CD8-positive, alpha-beta memory T cell (primary cell): ENCODE results near the gene CAMKK2. TPM values are rescaled to one million over a fixed set of nuclear protein-coding genes. Genes with fewer than 3 reads are reported as not detected.

Source experiments
- CTCF ChIA-PET: fragments of 350-600 bp; sonication (Branson Sonifier 250); formaldehyde crosslinking; loops from one replicate; lab custom pipeline; 2021; ENCODE audit warnings: antibody characterized with exemption; lab: Charles Lee
- POLR2A ChIA-PET: fragments of 350-600 bp; sonication (Branson Sonifier 250); formaldehyde crosslinking; loops from one replicate; lab custom pipeline; 2021; ENCODE audit warnings: antibody characterized with exemption; lab: Charles Lee
- DNase-seq, 5 donors: peaks; one replicate each; pipeline versions ENCODE4 v3.0.0 to v3.0.0-alpha.2; 2020 to 2022; ENCODE audit warnings: mixed read lengths in 1 of 5
- H3K27ac ChIP-seq: one replicate; pipeline ENCODE4 v1.7.0; 2013; ENCODE audit warnings: low read depth, mild to moderate bottlenecking, low read length, moderate library complexity
- H3K27me3 ChIP-seq: 2 replicates; pipeline ENCODE4 v1.7.0; 2013; ENCODE audit warnings: low read length, mild to moderate bottlenecking; ENCODE audit not compliant: insufficient read depth, poor library complexity, severe bottlenecking
- H3K36me3 ChIP-seq: 2 replicates; pipeline ENCODE4 v1.7.0; 2013; ENCODE audit warnings: mild to moderate bottlenecking, low read length, moderate library complexity; ENCODE audit not compliant: insufficient read depth
- H3K4me1 ChIP-seq: 2 replicates; pipeline ENCODE4 v1.7.0; 2013; ENCODE audit warnings: mild to moderate bottlenecking, low read length, moderate library complexity; ENCODE audit not compliant: insufficient read depth
- H3K4me3 ChIP-seq: 2 replicates; pipeline ENCODE4 v1.7.0; 2013; ENCODE audit warnings: mild to moderate bottlenecking, low read length
- H3K9me3 ChIP-seq: 2 replicates; pipeline ENCODE4 v1.7.0; 2013; ENCODE audit warnings: mild to moderate bottlenecking, low read length
- H3K27ac Mint-ChIP-seq, 8 donors: one replicate each; pipeline ENCODE4 v1.8.0; 2020 to 2021; ENCODE audit warnings: mixed read lengths in 8 of 8, mild to moderate bottlenecking in 6 of 8, inconsistent platforms in 3 of 8, moderate library complexity in 3 of 8
- H3K27me3 Mint-ChIP-seq, 2 donors: one replicate each; pipeline ENCODE4 v1.8.0; 2020 to 2021; ENCODE audit warnings: mixed read lengths in 2 of 2, mild to moderate bottlenecking in 1 of 2, moderate library complexity in 1 of 2
- H3K36me3 Mint-ChIP-seq, 3 donors: one replicate each; pipeline ENCODE4 v1.8.0; 2020 to 2021; ENCODE audit warnings: mixed read lengths in 3 of 3, inconsistent platforms in 1 of 3, mild to moderate bottlenecking in 1 of 3
- H3K4me1 Mint-ChIP-seq, 3 donors: one replicate each; pipeline ENCODE4 v1.8.0; 2020 to 2021; ENCODE audit warnings: mixed read lengths in 3 of 3, inconsistent platforms in 1 of 3, mild to moderate bottlenecking in 1 of 3
- H3K4me3 Mint-ChIP-seq, 7 donors: one replicate each; pipeline ENCODE4 v1.8.0; 2020 to 2021; ENCODE audit warnings: mixed read lengths in 7 of 7, mild to moderate bottlenecking in 6 of 7, moderate library complexity in 4 of 7, inconsistent platforms in 2 of 7
- H3K9me3 Mint-ChIP-seq, 5 donors: one replicate each; pipeline ENCODE4 v1.8.0; 2020 to 2022; ENCODE audit warnings: mixed read lengths in 5 of 5, mild to moderate bottlenecking in 3 of 5, moderate library complexity in 2 of 5, inconsistent platforms in 1 of 5
- polyA plus RNA-seq: library from polyadenylated mRNA; unstranded; fragments of 300-500 nt; fragmentation: Illumina TruSeq; gene quantifications from one replicate; pipeline ENCODE4 v1.2.3, GENCODE V29; 2021
- total RNA-seq, 2 experiments: library from RNA; stranded (reverse); gene quantifications; one replicate each; pipeline ENCODE4 v1.2.3, GENCODE V29; 2021

CAMKK2 gene
- total RNA-seq = 10 to 100 TPM; 35.9 to 37.5 TPM
- 17.0 TPM for polyA plus RNA-seq

DNA sequence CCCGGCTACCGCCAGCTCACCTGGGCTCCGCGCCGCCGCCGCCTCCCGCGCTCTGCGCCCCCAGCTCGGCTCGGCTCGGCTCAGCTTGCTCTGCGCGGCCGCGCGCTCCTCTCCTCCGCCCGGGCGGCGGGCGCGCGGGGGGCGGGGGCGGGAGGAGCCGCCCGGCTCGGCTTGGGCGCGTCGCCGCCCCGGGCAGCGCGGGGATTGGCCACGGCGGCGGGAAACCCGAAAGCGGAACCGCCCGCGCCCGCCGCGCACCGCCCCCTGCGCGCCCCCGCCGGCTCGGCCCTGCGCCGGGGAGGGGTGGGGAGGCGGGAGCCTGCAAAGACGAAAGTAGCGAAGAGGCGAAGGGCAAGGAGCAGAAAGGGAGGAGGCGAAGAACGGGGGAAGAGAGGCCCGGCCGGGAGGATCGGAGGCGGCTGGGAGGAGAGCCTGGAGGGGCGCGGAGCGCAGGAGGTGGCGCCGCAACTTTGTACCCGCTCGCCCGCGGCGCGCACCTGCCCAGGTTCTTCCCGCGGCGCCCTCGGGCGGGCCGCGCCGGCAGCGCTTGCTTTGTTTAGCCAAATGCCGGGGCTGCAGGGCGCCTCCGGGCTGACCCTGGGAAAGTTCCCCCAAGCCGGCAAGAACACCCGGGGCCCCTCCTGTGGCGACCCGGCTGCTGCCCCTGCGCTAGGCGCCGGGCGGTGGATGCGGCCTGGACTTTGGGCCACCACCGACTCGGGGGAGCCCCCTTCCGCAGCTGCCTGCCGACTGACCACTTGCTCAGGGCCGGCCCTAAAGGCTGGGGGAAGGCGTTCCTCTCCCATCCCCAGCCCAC lies at the start of gene CAMKK2:
TSS of gene CAMKK2 (minus strand) at position 92 of the 817 bp plus-strand sequence. CDS start 22,183 bp downstream, outside the sequence.
- H3K4me3 Mint-ChIP-seq = peak within 1 kb of the TSS; percentile 83 to 92 (median 88)
- Histone ChIP-seq H3K27me3 (no peaks in the 10 kb centered on the region), H3K4me1 (peaks cover 14% of the 10 kb centered on the region), H3K27ac (peak within 1 kb of the TSS; percentile 64), H3K4me3 (peak within 1 kb of the TSS; percentile 81), H3K36me3 (no peaks in the 10 kb centered on the region), H3K9me3 (no peaks in the 10 kb centered on the region)
- peak within 1 kb of the TSS; percentile 10 to 88 (median 79) for H3K27ac Mint-ChIP-seq
- H3K27me3 Mint-ChIP-seq = no peaks in the 10 kb centered on the region
- peak; percentile 81 to 91 (median 88) for DNase-seq
- ChIA-PET POLR2A (interaction anchor here (0.6 to 1.6 kb wide), 7 partner anchors 49 to 509 kb away, joined by 3 to 9 read pairs (median 5); no protein-coding TSS in a partner anchor), CTCF (interaction anchor here (0.5 to 0.6 kb wide), 3 partner anchors 236 to 1071 kb away, joined by 3 to 5 read pairs (median 3); no protein-coding TSS in a partner anchor)
- peaks cover 14 to 29% (median 22%) of the 10 kb centered on the region in 3 donors for H3K4me1 Mint-ChIP-seq
- peaks cover 0 to 6% (median 0%) of the 10 kb centered on the region in 3 donors for H3K36me3 Mint-ChIP-seq
- no peaks in the 10 kb centered on the region for H3K9me3 Mint-ChIP-seq

- DNase-seq = no peak
- no peaks in the 10 kb centered on the region for H3K9me3 Mint-ChIP-seq
- H3K4me3 ChIP-seq = no peak overlapping the region
- H3K36me3 ChIP-seq = peaks cover 48% of the 10 kb centered on the region
- peak overlapping the region in 1 of 7 donors; percentile 0 for H3K4me3 Mint-ChIP-seq
- peak overlapping the region in 3 of 8 donors; percentile 40 to 76 (median 43) for H3K27ac Mint-ChIP-seq
- POLR2A ChIA-PET = no interaction called here
- H3K9me3 ChIP-seq = no peaks in the 10 kb centered on the region
- H3K27ac ChIP-seq = no peak overlapping the region
- peaks cover 6% of the 10 kb centered on the region for H3K4me1 ChIP-seq
- no peaks in the 10 kb centered on the region for H3K27me3 ChIP-seq
- H3K36me3 Mint-ChIP-seq = peaks cover 0 to 69% (median 25%) of the 10 kb centered on the region in 3 donors
- peaks cover 20 to 51% (median 41%) of the 10 kb centered on the region in 3 donors for H3K4me1 Mint-ChIP-seq
- H3K27me3 Mint-ChIP-seq = no peaks in the 10 kb centered on the region
- CTCF ChIA-PET = no interaction called here
Observed at GRCh38 chr12:121345151-121345815, 48.8 kb upstream of the CAMKK2 start.

- ChIA-PET CTCF (no interaction called here), POLR2A (no interaction called here)
- Mint-ChIP-seq H3K4me1 (peaks cover 17 to 45% (median 37%) of the 10 kb centered on the region in 3 donors), H3K36me3 (peaks cover 0 to 74% (median 25%) of the 10 kb centered on the region in 3 donors), H3K9me3 (no peaks in the 10 kb centered on the region), H3K27me3 (no peaks in the 10 kb centered on the region), H3K4me3 (no peak overlapping the region), H3K27ac (peak overlapping the region in 2 of 8 donors; percentile 4 to 40)
- Histone ChIP-seq H3K4me1 (peaks cover under 1% of the 10 kb centered on the region), H3K27me3 (no peaks in the 10 kb centered on the region), H3K36me3 (peaks cover 48% of the 10 kb centered on the region), H3K9me3 (no peaks in the 10 kb centered on the region), H3K27ac (no peak overlapping the region), H3K4me3 (no peak overlapping the region)
- no peak for DNase-seq
Observed at GRCh38 chr12:121344506-121344905, 48.0 kb upstream of the CAMKK2 start.

- no peak overlapping the region for H3K4me3 Mint-ChIP-seq
- no peak overlapping the region for H3K4me3 ChIP-seq
- no peaks in the 10 kb centered on the region for H3K9me3 ChIP-seq
- ChIA-PET CTCF (interaction anchor here (6.3 kb wide), 1 partner anchor 105 kb away, joined by 41 read pairs; no protein-coding TSS in a partner anchor), POLR2A (no interaction called here)
- H3K27ac ChIP-seq = no peak overlapping the region
- H3K4me1 ChIP-seq = peaks cover 4% of the 10 kb centered on the region
- H3K27me3 Mint-ChIP-seq = peaks cover 0 to 2% of the 10 kb centered on the region in 2 donors
- peaks cover 35% of the 10 kb centered on the region for H3K36me3 ChIP-seq
- peaks cover 4 to 76% (median 14%) of the 10 kb centered on the region in 3 donors for H3K36me3 Mint-ChIP-seq
- H3K27ac Mint-ChIP-seq = peak overlapping the region in 3 of 8 donors; percentile 11 to 88 (median 58)
- DNase-seq = no peak
- H3K27me3 ChIP-seq = no peaks in the 10 kb centered on the region
- H3K4me1 Mint-ChIP-seq = peaks cover 4 to 5% (median 5%) of the 10 kb centered on the region in 3 donors
- no peaks in the 10 kb centered on the region for H3K9me3 Mint-ChIP-seq
Observed at GRCh38 chr12:121337416-121337815, 40.9 kb upstream of the CAMKK2 start.

GRCh38 chr12:121334513-121335343 lies 38.2 kb upstream of the CAMKK2 start:
- H3K4me3 Mint-ChIP-seq = no peak overlapping the region
- peak overlapping the region in 6 of 8 donors; percentile 4 to 75 (median 58) for H3K27ac Mint-ChIP-seq
- ChIA-PET POLR2A (interaction anchor here (0.6 kb wide), 1 partner anchor 144 kb away, joined by 7 read pairs; no protein-coding TSS in a partner anchor), CTCF (interaction anchor here (0.7 to 6.3 kb wide), 13 partner anchors 9 to 120 kb away, joined by 3 to 41 read pairs (median 4); partner anchors contain the start of gene RNF34)
- peaks cover 4 to 79% (median 22%) of the 10 kb centered on the region in 3 donors for H3K36me3 Mint-ChIP-seq
- H3K27me3 Mint-ChIP-seq = peaks cover 0 to 2% of the 10 kb centered on the region in 2 donors
- peaks cover 53% of the 10 kb centered on the region for H3K36me3 ChIP-seq
- peaks cover 4% of the 10 kb centered on the region for H3K4me1 ChIP-seq
- H3K9me3 Mint-ChIP-seq = no peaks in the 10 kb centered on the region
- no peaks in the 10 kb centered on the region for H3K9me3 ChIP-seq
- no peak overlapping the region for H3K27ac ChIP-seq
- peaks cover 4 to 5% (median 5%) of the 10 kb centered on the region in 3 donors for H3K4me1 Mint-ChIP-seq
- peak in 2 of 5 donors; percentile 44 to 46 for DNase-seq
- no peak overlapping the region for H3K4me3 ChIP-seq
- no peaks in the 10 kb centered on the region for H3K27me3 ChIP-seq

GRCh38 chr12:121333747-121334146 lies 37.2 kb upstream of the CAMKK2 start:
- H3K4me3 Mint-ChIP-seq = no peak overlapping the region
- H3K27ac ChIP-seq = no peak overlapping the region
- peaks cover 0 to 2% of the 10 kb centered on the region in 2 donors for H3K27me3 Mint-ChIP-seq
- H3K36me3 ChIP-seq = peaks cover 55% of the 10 kb centered on the region
- peaks cover 4% of the 10 kb centered on the region for H3K4me1 ChIP-seq
- ChIA-PET POLR2A (no interaction called here), CTCF (interaction anchor here (0.6 to 6.3 kb wide), 4 partner anchors 66 to 1448 kb away, joined by 3 to 41 read pairs (median 9); partner anchors contain the start of gene RNF34)
- DNase-seq = no peak
- H3K4me1 Mint-ChIP-seq = peaks cover 4 to 5% (median 5%) of the 10 kb centered on the region in 3 donors
- H3K4me3 ChIP-seq = no peak overlapping the region
- peaks cover 4 to 82% (median 22%) of the 10 kb centered on the region in 3 donors for H3K36me3 Mint-ChIP-seq
- no peaks in the 10 kb centered on the region for H3K9me3 Mint-ChIP-seq
- no peaks in the 10 kb centered on the region for H3K27me3 ChIP-seq
- no peaks in the 10 kb centered on the region for H3K9me3 ChIP-seq
- H3K27ac Mint-ChIP-seq = peak overlapping the region in 2 of 8 donors; percentile 15 to 31

GRCh38 chr12:121331248-121331647 lies 34.7 kb upstream of the CAMKK2 start:
- H3K27me3 ChIP-seq = no peaks in the 10 kb centered on the region
- H3K9me3 ChIP-seq = no peaks in the 10 kb centered on the region
- no peak overlapping the region for H3K4me3 Mint-ChIP-seq
- no peaks in the 10 kb centered on the region for H3K27me3 Mint-ChIP-seq
- no peak overlapping the region for H3K4me3 ChIP-seq
- peaks cover 0 to 91% (median 31%) of the 10 kb centered on the region in 3 donors for H3K36me3 Mint-ChIP-seq
- H3K4me1 ChIP-seq = peaks cover 4% of the 10 kb centered on the region
- peaks cover 67% of the 10 kb centered on the region for H3K36me3 ChIP-seq
- no peak overlapping the region for H3K27ac ChIP-seq
- peak overlapping the region in 2 of 8 donors; percentile 50 to 65 for H3K27ac Mint-ChIP-seq
- no peak for DNase-seq
- CTCF ChIA-PET = interaction anchor here (1.5 kb wide), 1 partner anchor 20 kb away, joined by 4 read pairs; no protein-coding TSS in a partner anchor
- H3K4me1 Mint-ChIP-seq = peaks cover 4 to 5% (median 5%) of the 10 kb centered on the region in 3 donors
- POLR2A ChIA-PET = no interaction called here
- no peaks in the 10 kb centered on the region for H3K9me3 Mint-ChIP-seq
